ENCODE measurements around the gene NEIL1.
A peak's percentile ranks its signal among the peaks of the same experiment; 100 is the strongest.
"Not testable (repeated sequence)": the region's sequence is repeated elsewhere in the genome, so short reads cannot be mapped to it uniquely, and the experiment has no call there.

Gene NEIL1

GRCh38 chr15:75333654-75334419, 13.0 kb upstream of the NEIL1 start:
- DNase-seq: not testable (repeated sequence)

GRCh38 chr15:75335313-75335704, 11.5 kb upstream of the NEIL1 start:
- no peak for DNase-seq

GRCh38 chr15:75335705-75336355, 11.0 kb upstream of the NEIL1 start, which contains the start of gene COMMD4:
COMMD4 (plus strand) TSS chr15:75336063; CDS start chr15:75336090, 27 bp downstream.
- peak; percentile 51 for DNase-seq

- DNase-seq: no peak
Observed at GRCh38 chr15:75338661-75339240, 8.1 kb upstream of the NEIL1 start.

GRCh38 chr15:75339531-75340240, 7.2 kb upstream of the NEIL1 start:
- DNase-seq: no peak

GRCh38 chr15:75342221-75342620, 4.6 kb upstream of the NEIL1 start:
- DNase-seq: no peak

- DNase-seq: not testable (repeated sequence)
Observed at GRCh38 chr15:75343953-75344352, 2.9 kb upstream of the NEIL1 start.

- DNase-seq: peak; percentile 31
Observed at GRCh38 chr15:75347222-75348033, 589 bp downstream of the NEIL1 start.

GRCh38 chr15:75348034-75348561, 1.3 kb downstream of the NEIL1 start:
- DNase-seq: no peak

GRCh38 chr15:75348562-75349350, 1.9 kb downstream of the NEIL1 start:
- no peak for DNase-seq

GRCh38 chr15:75349351-75349669, 2.5 kb downstream of the NEIL1 start:
- not testable (repeated sequence) for DNase-seq

- peak; percentile 37 for DNase-seq
Observed at GRCh38 chr15:75349851-75350588, 3.2 kb downstream of the NEIL1 start.

GRCh38 chr15:75350601-75351361, 3.9 kb downstream of the NEIL1 start:
- DNase-seq: no peak

- DNase-seq: no peak
Observed at GRCh38 chr15:75352186-75353080, 5.6 kb downstream of the NEIL1 start.

- DNase-seq: no peak
Observed at GRCh38 chr15:75353604-75354003, 6.8 kb downstream of the NEIL1 start.

- no peak for DNase-seq
Observed at GRCh38 chr15:75354454-75354853, 7.6 kb downstream of the NEIL1 start.

- DNase-seq: no peak
Observed at GRCh38 chr15:75355369-75355768, 8.5 kb downstream of the NEIL1 start.

GRCh38 chr15:75356006-75356405, 9.2 kb downstream of the NEIL1 start:
- DNase-seq: no peak

GRCh38 chr15:75356517-75356916, 9.7 kb downstream of the NEIL1 start:
- DNase-seq: no peak
